Inflammatory macrophage (primary cell): Measurements from ENCODE around the gene TRPM2.
A peak's percentile ranks its signal among the peaks of the same experiment; 100 is the strongest.
"Not testable (repeated sequence)": the region's sequence is repeated elsewhere in the genome, so short reads cannot be mapped to it uniquely, and the experiment has no call there.

Source experiments
- DNase-seq, 2 donors: peaks; one replicate each; pipeline ENCODE4 v3.0.0-alpha.2; 2020 to 2022

The TRPM2 gene

DNA sequence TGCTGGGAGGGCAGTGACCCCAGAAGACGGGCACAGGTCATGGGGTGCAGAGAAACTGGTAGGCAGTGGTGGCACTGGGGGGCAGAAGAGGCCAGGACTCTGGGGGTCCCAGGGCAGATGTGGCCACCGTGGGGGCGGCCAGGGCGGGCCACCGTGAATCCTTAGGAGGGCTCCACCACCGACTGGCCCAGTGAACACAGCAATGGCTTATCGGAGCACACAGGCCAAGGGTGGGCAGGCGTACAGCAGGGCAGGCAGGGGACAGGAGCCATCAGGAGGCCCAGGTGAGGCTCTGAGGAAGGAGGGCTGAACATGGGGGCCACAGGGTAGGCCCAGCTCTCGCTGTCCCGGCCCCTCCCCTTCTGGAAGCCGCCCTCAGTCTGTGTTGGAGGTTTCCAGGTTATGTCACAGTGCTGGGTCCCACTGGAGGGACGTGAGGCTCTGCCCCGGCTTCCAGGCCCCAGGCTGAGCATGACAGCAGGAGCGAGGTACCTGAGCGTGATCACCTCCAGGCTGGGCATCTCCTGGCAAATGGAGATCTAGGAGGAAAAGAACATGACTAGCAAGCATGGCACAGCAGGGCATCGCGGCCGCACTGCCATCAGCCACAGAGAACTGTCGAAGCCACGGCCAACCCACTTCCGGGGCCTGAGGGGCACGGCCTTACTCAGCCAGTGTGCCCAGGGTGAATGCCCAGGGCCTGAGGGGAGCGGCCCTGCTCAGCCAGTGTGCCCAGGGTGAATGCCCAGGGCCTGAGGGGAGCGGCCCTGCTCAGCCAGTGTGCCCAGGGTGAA lies 18.0 kb upstream of the TRPM2 start:
- DNase-seq: no peak

- DNase-seq: no peak
These were observed 16.0 kb upstream of the TRPM2 start for GRCh38 chr21:44337449-44337848.

GRCh38 chr21:44337941-44338895 lies 15.2 kb upstream of the TRPM2 start:
- no peak for DNase-seq

- peak; percentile 94 to 97 for DNase-seq
These were observed 14.2 kb upstream of the TRPM2 start, which contains the start of gene CFAP410 for GRCh38 chr21:44338971-44339910. Gene CFAP410, minus strand, starts transcription at chr21:44339390. Its CDS starts 196 bp downstream, at chr21:44339194.

GRCh38 chr21:44341726-44342458 lies 11.5 kb upstream of the TRPM2 start:
- DNase-seq: not testable (repeated sequence)

DNA sequence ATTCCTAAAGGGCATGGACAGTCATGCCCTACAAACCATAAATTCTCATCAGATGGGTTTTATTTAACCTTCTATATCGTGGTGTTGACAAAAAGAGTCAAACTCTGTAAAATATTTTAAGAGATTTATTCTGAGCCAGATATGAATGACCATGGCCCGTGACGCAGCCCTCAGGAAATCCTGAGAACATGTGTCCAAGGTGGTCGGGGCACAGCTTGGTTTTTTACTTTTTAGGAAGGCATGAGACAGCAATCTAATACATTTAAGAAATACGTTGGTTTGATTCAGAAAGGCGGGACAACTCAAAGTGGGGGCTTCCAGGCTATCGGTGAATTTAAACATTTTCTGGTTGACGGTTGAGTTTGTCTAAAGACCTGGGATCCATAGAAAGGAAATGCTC lies 10.4 kb upstream of the TRPM2 start:
- not testable (repeated sequence) for DNase-seq

- DNase-seq: no peak
These were observed 8.8 kb upstream of the TRPM2 start for GRCh38 chr21:44344541-44345183.

DNA sequence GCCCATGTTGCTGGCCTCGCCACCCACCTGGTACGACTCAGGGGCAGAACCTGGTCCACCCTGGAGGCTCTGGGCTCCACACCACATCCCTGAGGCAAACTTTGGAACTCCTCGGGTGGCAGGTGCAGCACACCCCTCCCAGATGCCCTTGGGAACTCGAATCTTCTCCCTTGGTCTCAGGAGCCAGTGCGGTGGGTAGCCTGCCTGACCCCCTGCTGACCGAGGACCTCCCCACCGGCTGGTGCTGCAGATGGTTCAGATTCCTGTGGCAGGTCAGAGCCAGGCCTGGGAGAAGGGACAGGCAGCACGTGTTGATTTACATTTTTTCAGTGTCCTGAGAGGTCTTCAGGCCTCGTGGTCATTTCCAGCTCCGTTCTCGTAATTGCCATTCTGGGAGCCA lies 7.9 kb upstream of the TRPM2 start:
- DNase-seq: no peak

GRCh38 chr21:44347911-44348451 lies 5.4 kb upstream of the TRPM2 start:
- no peak for DNase-seq

DNA sequence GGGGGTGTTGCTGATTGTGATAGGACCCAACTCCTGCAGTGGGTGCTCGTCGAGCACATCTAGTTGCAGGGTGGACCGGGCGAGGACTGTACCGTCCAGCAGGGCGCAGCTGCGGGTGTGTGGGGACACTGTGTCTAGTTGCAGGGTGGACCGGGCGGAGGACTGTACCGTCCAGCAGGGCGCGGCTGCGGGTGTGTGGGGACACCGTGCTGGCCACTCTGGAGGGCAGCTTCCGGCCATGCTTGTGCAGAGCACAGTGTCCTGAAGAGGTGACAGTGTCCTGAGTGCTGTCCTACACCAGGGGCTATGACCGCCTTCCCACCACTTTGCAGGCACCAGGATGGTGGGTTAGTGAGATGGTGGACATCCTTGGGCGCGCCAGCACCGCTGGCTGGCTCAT lies 4.6 kb upstream of the TRPM2 start:
- DNase-seq: no peak

DNA sequence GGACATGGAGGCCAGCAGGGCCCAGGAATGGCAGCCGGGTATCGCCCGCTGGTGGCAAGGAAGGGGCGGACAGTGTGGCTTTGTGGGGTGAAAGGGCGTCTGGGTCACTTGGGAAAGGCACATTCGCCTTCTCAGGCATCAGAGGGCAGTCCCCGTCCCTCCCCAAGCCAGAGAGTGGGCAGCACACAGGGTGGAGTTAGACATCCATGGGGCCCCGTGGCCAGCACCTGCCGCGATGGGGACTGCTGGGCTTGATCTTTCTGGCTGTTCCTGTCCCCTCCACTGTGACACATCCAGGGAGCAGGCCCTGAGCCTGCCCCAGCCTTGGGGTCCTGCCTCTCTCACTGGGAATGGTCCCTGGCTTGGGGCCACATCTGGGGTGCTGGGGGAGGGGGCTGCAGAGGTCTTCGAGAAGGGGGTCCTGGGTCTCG lies 4.0 kb upstream of the TRPM2 start:
- DNase-seq: no peak

GRCh38 chr21:44349847-44350772 lies 3.3 kb upstream of the TRPM2 start:
- no peak for DNase-seq

GRCh38 chr21:44350773-44351481 lies 2.5 kb upstream of the TRPM2 start:
- DNase-seq: peak in 1 of 2 donors; percentile 32

GRCh38 chr21:44351535-44352252 lies 1.7 kb upstream of the TRPM2 start:
- DNase-seq: no peak

DNA sequence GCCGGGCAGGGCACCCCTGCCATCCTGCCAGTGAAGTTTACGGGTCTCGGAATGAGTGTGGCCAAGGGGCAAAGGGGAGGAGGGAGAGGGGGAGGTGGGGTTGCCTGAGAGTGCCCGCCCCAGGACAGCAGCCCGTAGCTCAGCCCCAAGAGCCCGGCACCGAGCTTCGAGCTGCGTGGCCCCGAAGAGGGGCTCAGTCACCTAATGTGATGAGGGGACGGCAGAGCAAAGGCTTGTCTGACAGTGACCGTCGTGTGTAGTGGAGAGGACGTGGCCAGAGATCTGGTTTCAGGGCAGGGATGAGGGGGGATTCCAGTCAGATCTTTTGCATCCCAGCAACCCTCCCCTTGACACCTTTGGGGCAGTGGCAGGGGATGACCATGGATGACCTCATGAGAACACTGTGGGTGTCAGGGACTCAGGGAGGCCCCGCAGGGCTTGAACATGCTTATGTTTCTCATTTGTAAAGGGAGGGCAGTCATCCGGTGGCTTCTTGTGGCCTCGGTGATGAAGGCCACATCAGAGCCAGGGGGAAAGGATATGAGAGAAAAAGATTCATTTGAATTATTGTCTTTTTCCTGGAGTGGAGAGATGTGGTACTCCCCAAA lies 1.1 kb upstream of the TRPM2 start:
- peak in 1 of 2 donors; percentile 17 for DNase-seq

GRCh38 chr21:44354001-44354405 lies 582 bp downstream of the TRPM2 start:
- peak; percentile 89 to 92 for DNase-seq
